HG03135 (cell line): ENCODE data around the gene FRMD5.
A peak's percentile ranks its signal among the peaks of the same experiment; 100 is the strongest.
"Not testable (repeated sequence)": the region's sequence is repeated elsewhere in the genome, so short reads cannot be mapped to it uniquely, and the experiment has no call there.

ENCODE experiments used
- ATAC-seq: cut with Tn5 transposase; IDR thresholded peaks from one replicate; pipeline ENCODE4 v1.9.1; 2021; ENCODE audit warnings: mild to moderate bottlenecking, moderate library complexity; ENCODE audit not compliant: unreplicated experiment

The FRMD5 gene

GRCh38 chr15:43867096-43867495, 328.0 kb downstream of the FRMD5 start:
- ATAC-seq: no peak

GRCh38 chr15:43866636-43867035, 328.4 kb downstream of the FRMD5 start:
- not testable (repeated sequence) for ATAC-seq

- no peak for ATAC-seq
Measured at GRCh38 chr15:43859546-43859945, 335.5 kb downstream of the FRMD5 start.

- no peak for ATAC-seq
Measured at GRCh38 chr15:43854801-43855200, 340.3 kb downstream of the FRMD5 start.

- no peak for ATAC-seq
Measured at GRCh38 chr15:43852607-43853006, 342.5 kb downstream of the FRMD5 start.

GRCh38 chr15:43851251-43851650, 343.8 kb downstream of the FRMD5 start:
- no peak for ATAC-seq

DNA sequence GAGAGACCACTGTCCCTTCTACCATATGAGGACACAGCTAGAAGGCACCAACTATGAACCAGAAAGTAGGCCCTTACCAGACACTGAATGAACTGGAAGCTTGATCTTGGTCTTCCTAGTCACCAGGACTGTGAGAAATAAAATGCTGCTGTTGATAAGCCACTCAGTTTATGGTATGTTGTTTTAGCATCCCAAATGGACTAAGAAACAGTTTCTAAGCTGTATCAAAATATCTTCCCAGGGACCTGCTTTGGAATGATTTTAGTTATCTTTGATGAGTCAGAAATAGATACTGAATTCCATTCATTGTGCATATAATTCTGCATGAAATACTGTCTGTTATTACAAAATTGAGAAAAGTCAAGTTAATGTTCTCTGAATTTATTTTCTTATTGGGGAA, 349.6 kb downstream of the FRMD5 start:
- no peak for ATAC-seq

DNA sequence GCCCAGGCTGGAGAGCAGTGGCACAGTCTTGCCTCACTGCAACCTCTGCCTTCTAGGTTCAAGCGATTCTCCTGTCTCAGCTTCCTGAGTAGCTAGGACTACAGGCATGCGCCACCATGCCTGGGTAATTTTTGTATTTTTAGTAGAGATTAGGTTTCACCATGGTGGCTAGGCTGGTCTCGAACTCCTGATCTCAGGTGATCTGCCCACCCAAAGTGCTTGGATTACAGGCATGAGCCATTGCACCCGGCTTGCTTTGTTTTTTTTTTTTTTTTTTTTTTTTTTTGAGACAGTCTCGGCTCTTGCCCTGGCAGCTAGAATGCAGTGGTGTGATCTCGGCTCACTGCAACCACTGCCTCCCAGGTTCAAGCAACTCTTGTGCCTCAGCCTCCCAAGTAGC, 362.6 kb downstream of the FRMD5 start:
- ATAC-seq: not testable (repeated sequence)

DNA sequence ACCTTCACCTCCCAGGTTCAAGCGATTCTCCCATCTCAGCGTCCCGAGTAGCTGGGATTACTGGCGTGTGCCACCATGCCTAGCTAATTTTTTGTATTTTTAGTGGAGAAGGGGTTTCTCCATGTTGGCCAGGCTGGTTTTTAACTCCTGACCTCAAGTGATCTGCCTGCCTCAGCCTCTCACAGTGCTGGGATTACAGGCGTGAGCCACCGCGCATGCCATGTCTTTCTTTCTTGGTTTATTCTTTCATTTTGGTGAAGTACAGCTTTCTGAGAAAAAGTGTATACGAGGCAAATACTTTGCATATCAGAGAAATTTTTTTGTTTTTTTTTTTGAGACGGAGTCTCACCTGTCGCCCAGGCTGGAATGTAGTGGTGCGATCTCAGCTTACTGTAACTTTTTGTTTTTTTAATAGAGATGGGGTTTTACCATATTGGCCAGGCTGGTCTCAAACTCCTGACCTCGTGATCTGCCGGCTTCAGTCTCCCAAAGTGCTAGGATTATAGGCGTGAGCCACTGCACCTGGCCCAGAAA, 363.5 kb downstream of the FRMD5 start:
- ATAC-seq: not testable (repeated sequence)

DNA sequence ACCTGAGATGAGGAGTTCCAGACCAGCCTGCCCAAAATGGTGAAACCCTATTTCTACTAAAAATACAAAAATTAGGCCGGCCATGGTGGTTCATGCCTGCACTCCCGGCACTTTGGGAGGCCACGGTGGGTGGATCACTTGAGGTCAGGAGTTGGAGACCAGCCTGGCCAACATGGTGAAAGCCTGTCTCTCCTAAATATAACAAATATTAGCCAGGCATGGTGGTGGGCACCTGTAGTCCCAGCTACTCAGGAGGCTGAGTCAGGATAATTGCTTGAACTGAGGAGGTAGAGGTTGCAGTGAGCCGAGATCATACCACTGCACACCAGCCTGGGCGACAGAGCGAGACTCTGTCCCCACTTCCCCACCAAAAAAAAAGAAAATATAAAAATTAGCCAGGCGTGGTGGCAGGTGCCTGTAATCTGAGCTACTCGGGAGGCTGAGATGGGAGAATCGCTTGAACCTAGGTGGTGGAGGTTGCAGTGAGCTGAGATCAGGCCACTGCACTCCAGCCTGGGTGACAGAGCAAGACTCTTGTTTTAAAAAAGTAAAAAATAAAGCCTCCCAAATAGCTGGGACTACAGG, 364.3 kb downstream of the FRMD5 start:
- not testable (repeated sequence) for ATAC-seq

- not testable (repeated sequence) for ATAC-seq
Measured at GRCh38 chr15:43829951-43830540, 365.0 kb downstream of the FRMD5 start.

GRCh38 chr15:43828061-43828657, 366.9 kb downstream of the FRMD5 start:
- ATAC-seq: no peak

DNA sequence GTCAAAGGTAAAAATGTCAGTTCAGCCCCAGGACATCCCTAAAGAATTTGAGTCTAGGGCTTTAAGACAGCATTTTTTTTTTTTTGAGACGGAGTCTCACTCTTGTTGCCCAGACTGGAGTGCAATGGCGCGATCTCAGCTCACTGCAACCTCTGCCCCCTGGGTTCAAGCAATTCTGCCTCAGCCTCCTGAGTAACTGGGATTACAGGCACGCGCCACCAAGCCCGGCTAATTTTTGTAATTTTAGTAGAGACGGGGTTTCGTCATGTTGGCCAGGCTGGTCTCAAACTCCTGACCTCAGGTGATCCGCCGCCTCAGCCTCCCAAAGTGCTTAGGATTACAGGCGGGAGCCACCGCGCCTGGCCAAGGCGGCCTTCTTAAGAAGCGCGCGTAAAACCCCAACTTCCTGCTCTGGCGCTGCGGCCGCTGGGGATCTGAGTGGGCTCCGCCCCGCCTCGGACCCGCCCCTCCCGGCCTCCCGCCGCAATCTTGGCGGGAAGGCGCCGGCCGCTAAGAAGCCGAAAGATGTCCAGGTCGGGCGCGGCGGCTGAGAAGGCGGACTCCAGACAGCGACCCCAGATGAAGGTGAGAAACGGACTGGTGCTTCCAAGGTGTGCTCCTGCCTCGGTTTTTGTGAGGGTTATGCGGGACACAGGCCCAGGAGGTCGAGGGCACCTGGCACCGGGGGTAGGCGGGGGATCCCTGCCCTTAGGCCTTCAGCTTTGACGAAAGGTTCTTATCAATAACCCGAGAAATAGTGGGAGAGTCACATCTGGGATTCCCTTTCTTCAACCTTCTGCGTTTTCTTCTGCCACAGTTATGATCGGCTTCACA, 368.3 kb downstream of the FRMD5 start, which contains the start of gene WDR76:
Gene WDR76, plus strand, starts transcription at position 495 of the 834 bp plus-strand sequence. Its CDS starts 31 bp downstream, at position 526.
- peak; percentile 57 for ATAC-seq

- ATAC-seq: no peak
Measured at GRCh38 chr15:43826029-43826507, 369.0 kb downstream of the FRMD5 start.

- not testable (repeated sequence) for ATAC-seq
Measured at GRCh38 chr15:43825305-43825704, 369.8 kb downstream of the FRMD5 start.

DNA sequence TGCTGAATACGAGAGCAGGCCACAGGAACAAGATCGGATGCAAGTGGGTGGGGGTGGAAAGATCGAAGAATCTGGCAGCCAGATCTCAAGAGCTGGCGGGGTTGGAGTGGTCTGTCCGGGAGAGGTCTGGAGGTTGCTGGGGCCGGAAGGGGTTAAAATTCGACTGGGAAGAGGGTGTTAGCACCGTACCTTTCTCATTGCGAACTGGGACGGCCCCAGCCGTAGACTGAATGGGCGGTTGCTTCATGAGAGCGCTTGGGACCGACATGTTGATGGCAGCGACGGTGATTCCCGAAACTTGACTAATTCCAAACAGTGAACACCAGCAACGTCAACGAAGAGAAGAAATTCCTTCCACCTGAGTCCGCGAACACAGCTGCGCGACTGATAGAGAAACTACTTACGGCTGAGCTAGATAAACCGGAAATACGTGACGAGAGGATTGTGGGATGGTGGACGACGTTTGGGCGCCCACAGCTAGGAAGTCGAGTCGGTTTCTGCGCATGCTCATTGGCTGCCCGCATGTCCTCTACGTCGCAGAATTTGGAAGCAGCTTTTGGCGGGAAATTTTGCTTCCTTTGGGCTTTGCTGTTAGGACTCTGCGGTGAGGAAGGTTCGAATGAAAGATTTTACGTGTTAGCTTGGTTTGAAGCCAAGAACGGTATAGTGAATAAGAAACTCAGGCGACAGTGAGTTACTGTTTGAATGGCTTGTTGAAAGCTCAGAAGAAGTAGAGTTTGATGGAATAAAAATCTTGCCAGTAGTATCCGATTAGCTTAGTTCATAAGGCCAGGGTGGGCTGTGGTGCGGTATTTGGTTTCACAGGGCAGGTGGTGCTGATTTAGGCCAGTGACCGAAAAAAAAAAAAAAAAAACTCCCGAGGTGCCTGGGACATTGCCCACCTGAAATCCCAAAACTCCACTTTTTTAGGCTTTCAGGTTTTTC, 370.5 kb downstream of the FRMD5 start, which contains the start of gene MFAP1:
Gene MFAP1, minus strand, starts transcription at position 389 of the 945 bp plus-strand sequence. Its CDS starts 121 bp downstream, at position 268.
- ATAC-seq: peak; percentile 66

- no peak for ATAC-seq
Measured at GRCh38 chr15:43821505-43821904, 373.6 kb downstream of the FRMD5 start.
